ENCODE measurements around the gene GFOD1.
"Not testable (repeated sequence)": the region's sequence is repeated elsewhere in the genome, so short reads cannot be mapped to it uniquely, and the experiment has no call there.

The GFOD1 gene

DNA sequence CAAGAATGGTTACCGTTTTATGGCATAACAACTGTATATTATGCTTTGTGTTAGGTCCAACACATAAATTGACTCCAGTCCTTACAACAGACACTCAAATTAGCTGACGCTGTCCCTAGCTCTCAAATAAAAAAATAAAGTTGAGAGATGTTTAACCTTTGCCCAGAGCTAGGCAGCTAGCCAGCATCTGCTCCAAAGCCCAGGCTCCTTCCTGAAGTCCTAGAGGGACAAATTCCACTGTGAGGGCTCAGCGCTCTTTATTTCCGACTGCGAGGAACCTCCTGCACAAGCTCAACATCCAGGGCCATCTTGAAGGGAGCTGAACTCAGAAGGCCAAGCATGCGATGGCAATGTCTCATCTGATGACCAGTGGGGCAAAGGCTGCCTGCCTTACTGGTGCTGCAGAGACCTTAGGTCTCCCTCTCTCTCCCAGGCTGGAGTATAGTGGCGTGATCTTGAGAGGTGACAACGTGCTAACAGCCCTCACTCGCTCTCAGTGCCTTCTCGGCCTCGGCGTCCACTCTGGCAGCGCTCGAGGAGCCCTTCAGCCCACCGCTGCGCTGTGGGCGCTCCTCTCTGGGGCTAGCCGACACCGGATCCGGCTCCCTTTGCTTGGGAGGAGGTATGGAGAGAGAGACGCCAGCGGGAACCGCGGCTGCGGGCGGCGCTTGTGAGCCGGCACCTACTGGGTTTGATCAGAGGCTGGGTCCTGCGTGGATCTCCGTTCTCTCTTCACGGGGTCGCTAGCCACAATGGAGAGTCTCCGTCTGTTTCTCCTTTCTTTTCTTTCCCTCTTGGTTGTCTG lies 24.7 kb upstream of the GFOD1 start:
- no peak for DNase-seq (ENCODE audit: low read depth in 2 of 2)

DNA sequence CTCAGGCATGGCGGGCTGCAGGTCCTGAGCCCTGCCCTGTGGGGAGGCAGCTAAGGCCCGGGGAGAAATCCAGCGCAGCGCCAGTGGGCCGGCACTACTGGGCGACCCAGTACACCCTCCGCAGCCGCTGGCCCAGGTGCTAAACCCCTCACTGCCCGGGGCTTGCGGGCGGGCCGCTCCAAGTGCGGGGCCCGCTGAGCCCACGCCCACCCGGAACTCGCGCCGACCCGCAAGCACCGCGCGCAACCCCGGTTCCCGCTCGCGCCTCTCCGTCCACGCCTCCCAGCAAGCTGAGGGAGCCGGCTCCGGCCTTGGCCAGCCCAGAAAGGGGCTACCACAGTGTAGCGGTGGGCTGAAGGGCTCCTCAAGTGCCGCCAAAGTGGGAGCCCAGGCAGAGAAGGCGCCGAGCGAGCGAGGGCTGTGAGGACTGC lies 23.8 kb upstream of the GFOD1 start:
- DNase-seq (ENCODE audit: low read depth in 2 of 2) = not testable (repeated sequence)

DNA sequence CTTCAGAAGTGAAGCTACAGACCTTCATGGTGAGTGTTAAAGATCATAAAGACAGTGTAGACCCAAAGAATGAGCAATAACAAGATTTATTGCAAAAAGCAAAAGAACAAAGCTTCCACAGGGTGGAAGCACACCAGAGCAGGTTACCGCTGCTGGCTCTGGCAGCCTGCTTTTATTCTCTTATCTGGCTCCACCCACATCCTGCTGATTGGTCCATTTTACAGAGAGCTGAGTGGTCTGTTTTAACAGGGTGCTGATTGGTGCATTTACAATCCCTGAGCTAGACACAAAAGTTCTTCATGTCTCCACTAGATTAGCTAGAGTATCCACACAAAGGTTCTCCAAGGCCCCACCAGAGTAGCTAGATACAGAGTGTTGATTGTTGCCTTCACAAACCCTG lies 23.0 kb upstream of the GFOD1 start:
- not testable (repeated sequence) for DNase-seq (ENCODE audit: low read depth in 2 of 2)

DNA sequence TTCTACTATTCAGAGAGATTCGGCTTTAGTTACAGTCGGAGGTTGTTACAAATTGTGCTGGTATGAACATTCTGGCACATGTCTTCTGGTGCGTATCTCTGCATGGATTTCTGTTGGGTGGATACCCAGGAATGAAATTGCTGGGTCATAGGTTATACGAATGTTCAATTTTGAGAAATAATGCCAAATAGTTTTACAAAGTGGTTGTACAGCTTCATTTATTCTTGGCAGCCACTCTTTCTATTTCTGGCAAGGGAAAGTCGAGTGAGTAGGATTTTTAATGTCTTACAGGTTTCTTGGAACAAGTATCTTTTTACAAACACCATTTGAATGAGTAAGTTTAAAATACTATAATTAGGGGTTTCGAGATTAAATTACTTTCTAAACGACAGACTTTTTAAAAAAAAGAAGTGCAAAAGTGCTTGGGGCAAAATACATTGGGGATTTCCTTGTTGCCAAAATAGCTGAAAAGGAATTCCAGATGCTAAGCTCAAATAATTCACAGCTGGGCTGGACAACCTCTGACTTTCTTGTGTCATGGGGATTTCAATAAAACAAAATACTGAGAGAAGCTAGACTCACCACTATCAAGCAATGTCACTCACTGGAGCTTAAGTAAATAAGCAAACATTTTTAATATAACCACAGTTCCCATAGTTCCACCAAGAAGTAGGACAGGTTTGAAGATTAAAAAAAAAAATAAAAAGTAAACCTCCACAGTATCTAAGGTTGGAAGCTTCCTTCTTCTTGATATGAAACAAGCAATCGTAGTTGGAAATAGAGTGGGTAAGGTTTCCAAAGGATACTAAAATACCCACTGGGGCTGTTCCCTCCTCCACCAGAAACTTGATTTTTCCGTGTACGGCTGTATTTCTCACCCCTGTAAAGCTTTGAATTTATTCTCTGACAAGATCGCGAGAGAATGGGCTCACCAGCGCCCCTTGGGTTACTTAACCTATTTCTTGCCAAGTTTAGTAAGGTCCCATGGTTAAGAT lies 21.6 kb upstream of the GFOD1 start:
- DNase-seq (ENCODE audit: low read depth in 2 of 2) = no peak

DNA sequence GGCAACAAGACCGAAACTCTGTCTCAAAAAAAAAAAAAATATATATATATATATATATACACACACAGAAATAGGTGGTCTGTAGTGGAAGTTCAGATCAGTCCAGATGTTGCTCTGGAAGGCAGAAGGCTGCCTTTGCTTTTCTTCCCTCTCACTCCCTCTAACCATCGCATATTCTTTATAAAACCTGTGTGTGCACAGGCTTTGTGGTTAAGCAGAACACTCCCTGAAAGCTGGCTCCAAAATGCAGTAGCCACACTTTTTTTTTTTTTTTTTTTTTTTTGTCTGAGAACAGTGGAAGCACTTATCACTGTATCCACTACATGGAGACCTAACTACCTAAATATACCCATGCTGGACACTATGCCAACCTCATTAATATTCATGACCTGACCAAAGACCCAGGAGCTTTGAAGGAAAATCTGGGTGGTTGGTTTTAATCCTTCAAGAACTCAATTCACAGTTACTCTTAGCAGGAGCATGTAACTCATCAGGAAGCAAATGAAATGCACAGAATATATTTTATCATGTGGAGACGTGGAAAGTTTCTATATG lies 20.0 kb upstream of the GFOD1 start:
- no peak for DNase-seq (ENCODE audit: low read depth in 2 of 2)

DNA sequence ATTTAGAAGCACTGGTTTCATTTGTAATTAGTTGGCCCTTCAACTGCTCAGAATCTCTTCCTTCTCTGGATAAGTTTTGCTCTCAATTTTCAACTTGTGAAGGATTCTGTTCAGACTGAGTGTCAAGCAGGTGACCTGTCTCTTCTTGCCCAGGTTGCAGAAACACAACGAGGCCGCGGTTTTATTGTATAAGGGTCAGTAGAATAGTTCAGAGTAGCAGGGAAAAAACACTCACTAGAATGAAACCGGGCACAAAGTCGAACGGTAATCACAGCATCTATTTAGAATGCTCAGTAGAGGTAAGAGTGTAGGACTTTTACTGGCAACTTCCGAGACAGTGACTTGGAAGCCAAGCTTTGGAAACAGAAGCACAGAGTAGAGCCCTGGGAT lies 17.9 kb upstream of the GFOD1 start:
- no peak for DNase-seq (ENCODE audit: low read depth in 2 of 2)

DNA sequence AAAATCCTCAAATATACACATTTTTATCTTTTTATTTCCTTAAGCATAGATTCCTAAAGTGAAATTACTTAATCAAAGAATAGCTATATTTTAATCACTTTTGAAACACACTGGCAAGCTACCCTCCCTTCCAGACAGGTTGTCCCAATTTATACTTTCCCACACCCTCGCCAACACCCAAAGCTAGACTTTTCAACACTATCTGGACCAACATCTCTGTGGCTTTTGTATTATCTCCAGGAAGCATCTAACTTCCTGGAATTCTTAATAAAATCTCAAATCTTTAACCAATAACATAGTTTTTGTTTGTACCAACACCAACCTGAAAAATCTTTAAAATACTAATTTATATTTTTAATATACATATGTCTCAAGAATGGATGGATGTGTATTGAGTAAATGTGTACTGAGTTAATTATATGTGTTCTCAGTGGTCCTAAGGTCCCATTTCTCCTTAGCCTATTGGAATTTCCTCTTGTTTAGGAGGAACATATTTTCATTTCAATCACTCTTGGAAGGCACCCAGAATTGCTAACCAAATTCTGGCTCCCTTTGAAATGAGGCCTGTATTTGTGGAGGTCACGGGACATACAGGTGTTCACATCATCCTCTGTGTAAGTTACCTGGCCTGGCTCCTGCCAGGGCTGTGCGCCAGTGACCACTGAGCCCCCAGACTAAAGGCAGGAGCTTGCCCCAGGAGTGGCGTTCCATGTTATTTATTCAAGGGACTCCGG lies 17.4 kb upstream of the GFOD1 start:
- DNase-seq (ENCODE audit: low read depth in 2 of 2) = no peak

DNA sequence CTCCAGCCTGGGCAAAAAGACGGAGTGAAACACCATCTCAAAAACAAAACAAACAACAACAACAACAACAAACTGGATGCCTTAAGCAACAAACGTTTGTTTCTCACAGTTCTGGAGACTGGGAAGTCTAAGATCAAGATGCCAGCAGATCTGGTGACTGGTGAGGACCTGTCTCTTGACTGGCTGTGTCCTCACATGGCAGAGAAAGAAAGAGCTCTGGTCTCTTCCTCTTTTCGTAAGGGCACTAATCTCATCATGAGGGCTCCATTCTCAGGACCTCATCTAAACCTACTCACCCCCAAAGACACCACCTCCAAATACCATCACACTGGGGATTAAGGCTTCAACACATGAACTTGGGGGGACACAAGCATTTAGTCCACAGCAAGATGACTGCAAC lies 13.5 kb upstream of the GFOD1 start:
- no peak for DNase-seq (ENCODE audit: low read depth in 2 of 2)

DNA sequence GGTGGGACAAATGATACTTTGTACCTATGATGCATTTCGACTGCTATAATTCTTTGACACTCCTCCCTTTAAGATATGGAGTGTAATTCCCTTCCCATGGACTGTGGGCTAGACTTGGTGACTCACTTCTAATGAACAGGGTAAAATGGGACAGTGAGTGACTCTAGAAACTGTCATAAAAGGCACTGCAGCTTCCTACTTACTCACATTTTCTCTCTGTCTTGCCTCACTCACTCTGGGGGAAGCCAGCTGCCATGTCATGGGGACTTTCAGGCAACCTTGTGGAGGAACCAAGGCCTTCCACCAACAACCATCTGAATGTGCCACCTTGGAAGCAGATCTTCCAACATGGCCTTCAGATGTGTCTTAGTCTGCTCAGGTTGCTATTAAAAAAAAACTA lies 12.9 kb upstream of the GFOD1 start:
- no peak for DNase-seq (ENCODE audit: low read depth in 2 of 2)

DNA sequence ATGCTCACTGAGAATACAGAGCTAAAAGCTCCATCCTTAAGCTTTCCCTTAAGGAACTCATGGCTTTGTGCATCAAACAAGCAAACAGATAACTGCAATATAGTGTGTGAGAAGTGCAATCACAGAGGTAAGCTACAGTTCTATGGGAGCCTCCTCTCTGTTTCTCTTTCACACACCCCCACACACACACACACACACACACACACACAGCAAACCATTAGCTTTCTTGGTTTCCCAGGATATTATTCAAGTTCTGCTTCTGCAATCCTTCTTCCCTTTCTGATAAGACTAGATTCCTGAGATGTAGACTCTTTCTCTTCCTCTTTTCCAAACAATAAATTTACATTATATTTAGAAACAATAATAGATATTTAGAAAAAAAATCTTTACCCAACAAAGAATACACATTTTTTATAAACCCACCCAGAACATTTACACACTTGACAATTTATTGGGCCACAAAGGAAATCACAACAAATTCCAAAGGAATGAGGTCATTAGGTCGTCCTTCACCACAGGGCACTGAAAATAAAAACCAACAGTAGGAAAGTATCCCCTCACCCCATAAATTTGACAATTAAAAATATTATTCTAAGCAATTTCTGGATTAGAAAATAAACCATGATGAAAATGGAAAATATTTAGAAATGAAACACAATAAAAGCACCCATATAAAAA lies 9.3 kb upstream of the GFOD1 start:
- DNase-seq (ENCODE audit: low read depth in 2 of 2) = no peak

DNA sequence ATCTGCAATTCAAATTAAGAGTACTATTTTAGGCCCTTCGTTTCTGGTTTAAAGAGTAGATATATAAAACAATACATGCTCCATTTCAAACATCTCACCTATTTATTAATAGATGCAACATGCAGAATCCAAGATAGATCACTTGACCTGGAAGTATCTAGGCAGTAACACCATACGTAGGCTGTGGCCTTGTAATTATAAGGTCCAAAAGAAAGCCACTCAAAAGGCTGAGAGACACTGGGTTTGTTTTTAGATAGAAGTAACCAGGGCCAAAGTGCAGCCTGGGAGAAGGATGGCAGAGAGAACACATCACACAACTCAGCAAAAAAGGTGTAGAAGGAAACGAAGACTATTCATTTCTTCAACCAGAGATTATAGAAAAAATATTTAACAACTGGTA lies 8.4 kb upstream of the GFOD1 start:
- no peak for DNase-seq (ENCODE audit: low read depth in 2 of 2)

DNA sequence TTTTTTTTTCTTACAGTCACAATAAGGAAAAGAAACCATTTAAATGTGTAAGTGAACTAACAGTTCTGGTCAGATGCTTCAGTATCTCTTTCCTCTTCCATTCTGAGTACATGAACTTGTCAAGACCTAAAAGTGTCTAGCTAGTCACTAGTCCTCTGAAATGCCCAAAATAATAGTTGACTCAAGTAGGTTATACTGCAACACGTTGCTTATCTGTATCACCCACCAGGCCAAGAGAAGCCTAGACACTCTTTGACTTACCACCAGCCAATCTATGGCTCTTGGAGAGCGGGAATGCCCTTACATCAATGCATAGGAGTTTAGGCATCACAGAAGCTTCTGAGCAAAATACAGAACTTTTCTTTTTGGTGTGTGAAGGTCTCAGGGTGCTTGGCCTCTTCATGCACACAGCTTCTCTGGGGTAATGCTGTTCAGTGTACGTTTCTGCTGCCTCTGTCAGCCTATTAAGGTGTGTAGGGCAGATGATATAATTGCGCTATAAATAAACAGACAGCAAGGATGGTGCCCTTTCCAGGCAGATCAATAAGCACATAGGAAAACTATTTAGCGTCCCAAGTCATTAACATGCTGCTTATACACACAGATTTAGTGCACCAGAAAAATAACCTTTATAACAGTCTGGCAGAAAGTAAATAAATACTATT lies 7.8 kb upstream of the GFOD1 start:
- no peak for DNase-seq (ENCODE audit: low read depth in 2 of 2)

DNA sequence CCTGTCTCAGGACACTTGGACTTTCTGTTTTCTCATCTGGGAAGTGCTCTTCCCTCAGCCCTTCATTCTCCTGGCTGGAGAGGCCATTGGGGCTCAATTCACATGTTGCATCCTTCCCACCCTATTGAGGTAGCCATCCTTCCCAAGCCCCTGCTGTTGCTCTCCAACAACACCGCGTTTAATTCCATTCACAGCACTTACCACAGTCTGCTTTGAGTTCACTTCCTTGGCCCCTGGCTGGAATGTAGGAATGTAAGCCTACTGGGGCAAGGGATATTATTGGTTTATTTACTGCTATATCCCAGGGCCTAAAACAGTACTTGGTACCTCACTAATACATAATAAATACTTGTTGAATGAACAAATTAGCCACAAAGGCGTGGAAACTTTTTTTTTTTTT lies 6.7 kb upstream of the GFOD1 start:
- DNase-seq (ENCODE audit: low read depth in 2 of 2) = no peak

DNA sequence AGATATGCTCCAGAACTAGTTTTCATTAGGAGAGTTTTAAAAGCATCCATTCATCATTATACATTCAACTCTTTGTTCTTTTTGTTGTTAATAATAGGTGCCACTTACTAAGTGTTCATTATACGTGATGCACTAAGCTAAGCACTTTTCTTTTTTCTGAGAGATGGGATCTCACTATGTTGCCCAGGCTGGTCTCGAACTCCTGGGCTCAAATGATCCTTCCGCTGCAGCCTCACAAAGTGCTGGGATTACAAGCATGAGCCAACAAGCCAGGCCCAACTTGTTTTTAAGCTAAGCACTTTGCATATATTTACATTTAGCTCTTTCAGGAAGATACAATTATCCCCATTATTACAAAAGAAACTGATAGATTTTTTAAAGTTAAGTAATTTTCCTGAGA lies 5.7 kb upstream of the GFOD1 start:
- DNase-seq (ENCODE audit: low read depth in 2 of 2) = no peak

DNA sequence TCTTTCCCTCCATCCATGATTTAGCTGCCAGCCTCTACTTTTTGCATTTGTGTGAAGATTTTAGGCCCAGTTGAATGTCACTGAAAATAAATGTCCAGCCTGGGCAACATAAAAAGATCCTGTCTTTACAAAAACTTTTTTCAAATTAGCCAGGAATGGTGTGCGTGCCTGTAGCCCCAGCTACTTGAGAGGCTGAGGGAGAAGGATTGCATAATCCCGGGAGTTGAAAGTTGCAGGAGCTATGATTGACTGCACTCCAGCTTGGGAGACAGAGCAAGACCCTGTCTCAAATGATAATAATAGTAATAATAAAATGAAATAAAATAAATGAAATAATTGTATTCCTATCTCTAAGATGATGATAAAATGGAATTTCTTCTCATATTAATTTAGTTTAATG lies 5.0 kb upstream of the GFOD1 start:
- DNase-seq (ENCODE audit: low read depth in 2 of 2) = no peak

DNA sequence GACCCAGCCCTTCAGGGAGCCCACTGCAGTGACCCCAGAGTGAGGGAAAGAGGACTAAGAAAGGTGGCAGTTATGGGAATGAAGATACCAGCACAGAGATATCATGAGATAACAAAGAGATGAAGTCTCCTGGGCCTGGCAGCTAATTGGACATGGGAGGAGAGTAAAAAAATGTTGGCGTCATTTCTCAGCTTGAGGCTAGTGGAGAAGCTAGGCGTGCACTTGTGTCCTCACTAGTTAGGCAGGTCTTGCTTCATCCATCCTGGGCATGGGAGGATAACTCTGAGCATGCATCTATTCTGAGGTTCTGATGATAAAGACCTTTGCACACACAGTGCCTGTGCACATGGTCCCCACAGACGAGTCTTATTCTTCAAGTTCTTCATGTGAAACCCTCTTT lies 4.1 kb upstream of the GFOD1 start:
- DNase-seq (ENCODE audit: low read depth in 2 of 2) = no peak

DNA sequence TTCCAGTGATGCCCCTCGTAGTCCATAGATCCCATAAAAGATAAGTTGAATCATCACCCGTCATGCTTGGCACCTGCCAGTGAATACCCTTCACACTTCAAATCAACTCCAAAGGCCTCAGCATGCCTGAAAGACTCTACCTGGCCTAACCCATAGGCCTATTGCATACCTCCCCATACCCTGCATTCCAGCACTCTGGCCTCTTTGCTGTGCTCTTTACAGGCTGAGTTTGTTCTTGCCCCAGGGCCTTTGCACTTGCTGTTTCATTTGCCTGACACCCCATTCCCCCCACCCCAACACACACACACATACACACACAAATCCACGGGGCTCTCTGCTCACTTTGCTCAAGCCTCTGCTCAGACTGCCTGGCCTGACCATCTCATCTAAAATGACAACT lies 3.0 kb upstream of the GFOD1 start:
- DNase-seq (ENCODE audit: low read depth in 2 of 2) = no peak

DNA sequence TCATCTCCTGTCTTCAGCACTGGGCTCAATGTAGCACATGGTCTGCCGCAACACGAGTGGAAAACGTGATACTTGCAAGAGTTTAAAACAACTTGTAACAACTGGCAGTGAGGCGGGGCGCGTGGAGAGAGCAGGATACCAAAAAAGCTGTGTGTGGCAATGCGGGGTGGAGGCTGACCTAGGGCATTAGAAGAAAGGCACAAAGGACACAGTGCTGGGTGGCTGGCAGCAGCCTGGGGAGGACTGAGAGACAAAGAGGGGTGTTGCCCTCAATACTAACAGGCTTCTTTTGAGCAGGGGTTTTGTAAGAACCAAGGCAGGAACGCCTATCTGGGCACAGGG lies 1.5 kb upstream of the GFOD1 start:
- no peak for DNase-seq (ENCODE audit: low read depth in 2 of 2)

DNA sequence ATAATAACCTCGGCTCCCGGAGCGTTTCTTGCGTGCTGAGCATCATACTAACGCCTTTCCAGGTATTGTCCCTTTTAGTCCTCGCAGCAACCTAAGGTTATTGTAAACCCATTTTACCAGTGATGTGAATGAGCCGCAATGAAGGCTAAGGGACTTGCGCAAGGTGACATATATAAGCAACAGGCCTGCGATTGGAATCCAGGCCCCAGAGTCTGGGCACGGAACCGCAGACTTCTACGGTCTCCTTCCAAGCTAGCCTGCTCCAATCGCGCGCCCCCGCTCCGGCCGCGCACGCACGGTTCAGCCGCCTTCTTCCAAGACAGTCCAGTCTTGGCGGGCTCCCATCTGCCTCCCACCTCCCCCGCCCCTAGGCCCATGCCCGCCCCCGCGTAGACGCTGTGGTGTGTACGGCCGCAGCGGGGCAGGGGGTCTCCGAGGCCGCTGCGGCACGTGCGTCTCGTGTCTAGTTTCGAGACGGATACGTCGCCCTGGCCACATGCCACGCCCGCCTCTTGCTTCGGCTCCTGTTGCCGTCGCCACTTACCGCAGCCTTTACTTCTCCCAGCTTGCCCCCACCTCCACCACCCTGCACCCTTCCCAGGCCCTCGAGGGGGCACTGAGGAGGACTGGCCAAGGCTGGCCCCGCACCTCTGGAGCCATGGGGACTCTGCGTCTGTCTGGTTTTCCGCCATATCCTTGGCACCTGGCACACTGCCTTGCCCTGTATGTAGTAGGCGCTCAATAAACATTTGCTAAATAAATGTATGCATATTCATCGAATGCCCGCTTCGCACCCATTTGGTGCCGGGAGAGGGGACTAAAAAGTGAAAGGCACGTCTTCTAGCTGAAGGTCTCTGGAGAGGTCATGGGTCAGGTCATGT lies 855 bp upstream of the GFOD1 start:
- peak in 1 of 2 donors; percentile 13 for DNase-seq (ENCODE audit: low read depth in 2 of 2)

DNA sequence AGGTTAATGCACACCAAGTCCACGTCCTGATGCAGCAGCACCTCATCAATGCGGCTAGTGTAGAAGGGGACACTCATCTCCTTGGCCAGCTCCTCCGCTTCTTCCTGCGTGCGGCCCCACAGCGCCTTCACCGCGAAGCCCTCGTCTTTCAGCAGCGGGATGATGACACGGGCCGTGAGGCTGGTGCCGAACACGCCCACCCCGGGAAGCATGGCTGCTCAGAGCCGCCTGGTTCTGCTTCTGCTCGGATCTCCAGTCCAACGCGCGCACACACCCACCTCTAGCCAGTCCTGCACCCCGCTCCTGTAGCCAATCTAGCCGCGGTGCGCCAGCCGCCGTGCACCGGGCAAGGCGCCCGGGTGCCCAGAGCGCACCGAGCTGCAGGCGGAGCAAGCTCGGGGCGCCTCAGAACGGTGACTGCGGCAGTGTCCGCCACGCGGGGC lies 700 bp downstream of the GFOD1 start:
- peak; percentile 41 to 56 for DNase-seq (ENCODE audit: low read depth in 2 of 2)
